HG03460 (cell line): ENCODE results near the gene FARS2.

Experiments used
- ATAC-seq: cut with Tn5 transposase; IDR thresholded peaks from one replicate; pipeline ENCODE4 v1.9.1; 2021; ENCODE audit not compliant: unreplicated experiment

FARS2 gene

GRCh38 chr6:5248302-5249098 is 12.8 kb upstream of the FARS2 start:
- no peak for ATAC-seq

DNA sequence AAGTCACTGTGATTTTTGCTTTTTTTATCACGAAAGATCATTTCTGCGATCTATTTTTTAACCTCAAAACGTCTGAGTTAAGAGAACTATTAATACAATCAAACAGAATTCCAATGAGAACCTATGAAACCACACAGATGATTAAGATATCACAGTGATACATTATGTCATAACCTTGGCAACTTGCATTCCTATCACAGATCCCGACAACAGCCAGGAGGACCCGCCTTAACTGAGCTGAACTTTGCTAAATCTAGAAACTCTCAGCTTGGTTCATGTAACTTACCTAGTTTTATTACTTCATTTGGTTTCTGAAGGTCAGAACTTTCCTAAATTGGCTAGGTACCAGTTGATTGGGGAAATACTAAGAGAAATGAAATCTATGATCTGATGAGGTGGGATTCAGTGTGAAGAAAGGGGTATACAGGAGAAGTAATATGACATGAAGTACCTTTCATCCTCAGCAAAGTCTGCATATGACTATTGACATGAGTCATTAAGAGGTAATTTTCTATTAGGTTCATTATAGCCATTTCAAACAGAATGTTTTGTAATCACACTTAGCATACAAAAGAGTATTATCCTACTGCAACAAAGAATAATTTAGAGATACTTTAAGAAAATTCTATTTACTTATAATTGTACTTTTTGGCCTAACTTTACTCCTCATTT is 11.7 kb upstream of the FARS2 start:
- no peak for ATAC-seq

GRCh38 chr6:5250451-5250850 is 10.9 kb upstream of the FARS2 start:
- no peak for ATAC-seq

- no peak for ATAC-seq
These were observed 10.4 kb upstream of the FARS2 start for GRCh38 chr6:5250911-5251310.

DNA sequence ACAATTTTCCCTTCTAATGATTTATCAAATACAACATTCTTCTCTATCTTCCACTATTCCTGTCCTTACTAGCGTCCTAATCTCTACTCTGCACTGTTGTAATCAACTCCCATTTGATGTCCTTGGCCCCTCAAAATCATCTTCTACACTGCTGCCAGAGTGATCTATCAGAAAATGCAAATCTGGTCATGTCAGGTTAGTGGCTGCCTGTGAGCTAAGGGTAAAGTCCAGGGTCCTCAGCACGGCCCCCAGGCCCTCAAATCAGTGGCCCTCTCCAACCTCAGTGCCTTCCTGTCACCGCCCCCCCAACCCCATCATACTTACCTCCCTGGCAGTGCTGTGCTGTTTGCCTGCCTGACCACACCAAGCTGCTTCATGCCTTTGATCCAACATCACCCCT is 4.4 kb upstream of the FARS2 start:
- ATAC-seq = no peak

GRCh38 chr6:5257400-5257799 is 3.9 kb upstream of the FARS2 start:
- no peak for ATAC-seq

- no peak for ATAC-seq
These were observed 1.9 kb upstream of the FARS2 start for GRCh38 chr6:5259428-5259827.

DNA sequence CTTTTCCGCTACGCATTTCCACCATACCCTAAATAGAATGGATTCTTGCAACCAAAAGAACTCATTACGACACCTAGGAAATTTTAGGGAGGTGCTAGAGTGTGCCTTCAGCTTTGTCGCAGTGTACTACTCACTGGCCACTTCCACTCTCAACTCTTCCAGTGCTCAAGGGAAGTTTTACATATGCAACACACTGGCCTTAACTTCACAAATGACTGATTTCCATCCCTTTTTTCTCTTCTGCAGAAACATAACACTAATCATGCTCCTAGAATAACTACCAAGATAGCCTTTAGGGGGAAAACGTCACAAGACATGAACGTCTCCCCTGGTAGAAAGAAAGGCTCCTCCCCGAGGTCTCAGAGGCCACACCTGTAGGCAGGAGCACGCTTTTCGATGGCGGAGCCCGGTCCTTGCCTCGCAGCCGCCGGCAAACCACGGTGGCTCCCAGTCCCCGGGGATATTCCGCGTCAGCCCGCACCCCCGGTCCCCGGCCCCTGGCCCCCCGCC is 1.1 kb upstream of the FARS2 start:
- ATAC-seq = peak; percentile 58

DNA sequence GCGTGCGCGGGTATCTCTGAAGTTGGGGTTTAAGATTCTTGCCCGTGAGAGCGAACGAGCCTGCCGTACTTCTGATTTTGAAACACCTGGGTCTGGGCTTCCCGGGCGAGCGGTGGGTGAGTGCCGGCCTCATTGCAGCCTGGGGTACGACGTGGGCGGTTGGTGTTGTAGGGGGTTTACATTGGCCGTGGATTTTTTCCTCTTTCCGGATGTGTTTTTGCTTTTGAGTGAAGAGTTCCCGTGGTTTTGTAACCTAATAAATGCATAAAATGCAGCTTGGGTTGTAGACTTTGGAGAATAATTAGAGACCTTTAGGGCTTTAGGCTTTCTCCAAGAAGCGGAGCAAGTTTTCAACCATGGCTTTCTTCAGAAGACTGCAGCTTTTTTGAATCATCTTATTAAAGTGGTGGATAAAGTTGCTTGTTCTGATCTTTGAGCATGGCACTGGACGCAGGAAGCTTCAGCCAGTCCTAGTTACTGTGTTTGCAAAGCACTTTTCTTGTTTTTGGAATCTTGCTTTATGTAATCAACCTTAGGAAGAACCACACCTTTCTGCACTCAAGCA is 314 bp downstream of the FARS2 start:
- ATAC-seq = no peak

GRCh38 chr6:5266423-5266822 is 5.1 kb downstream of the FARS2 start:
- no peak for ATAC-seq

DNA sequence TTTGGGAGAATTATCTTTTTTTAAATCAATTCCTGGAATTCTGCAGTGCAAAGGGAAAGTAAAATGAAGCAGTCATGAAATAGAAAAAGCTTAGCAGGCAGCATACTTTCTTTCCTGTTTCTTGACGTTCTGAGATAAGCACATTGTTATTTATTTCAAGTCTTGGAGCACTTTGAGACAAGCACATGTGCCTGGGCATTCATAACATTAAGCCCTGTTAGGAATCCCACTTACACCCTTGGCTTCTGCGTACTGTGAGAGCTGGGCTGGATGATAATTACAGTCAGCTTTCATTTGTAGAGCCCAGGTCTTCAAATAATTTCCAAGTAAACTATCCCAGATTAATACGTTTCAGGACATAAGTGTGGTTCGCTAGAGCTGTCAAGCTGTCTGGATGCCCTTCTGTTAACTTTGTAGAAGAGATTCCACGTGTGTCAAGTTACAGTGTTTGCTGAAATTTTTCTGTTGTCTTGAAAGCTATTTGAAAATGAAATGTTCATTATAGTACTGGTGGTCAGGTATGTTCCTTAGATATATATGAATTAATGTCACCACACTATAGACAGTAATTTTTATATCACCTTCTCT is 8.9 kb downstream of the FARS2 start:
- ATAC-seq = no peak

- no peak for ATAC-seq
These were observed 10.6 kb downstream of the FARS2 start for GRCh38 chr6:5271926-5272325.

DNA sequence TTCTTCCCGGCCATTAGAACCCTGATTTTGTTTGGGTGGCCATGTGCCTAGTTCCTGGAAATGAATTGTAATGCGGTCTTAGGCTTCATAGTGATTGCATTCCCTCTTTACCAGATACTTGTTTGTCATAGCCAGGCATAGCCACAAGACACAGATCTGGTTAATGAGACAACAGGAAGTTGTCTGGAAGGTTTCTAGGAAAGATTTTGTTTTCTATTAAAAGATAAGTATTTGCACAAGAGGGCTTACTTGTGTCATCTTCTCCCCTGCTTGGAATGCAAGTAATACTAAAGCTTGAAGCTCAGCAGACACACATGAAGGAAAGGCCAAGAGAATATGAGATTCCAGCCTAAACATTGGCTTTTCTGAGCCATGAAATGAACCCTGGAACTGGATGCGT is 12.9 kb downstream of the FARS2 start:
- no peak for ATAC-seq

- no peak for ATAC-seq
These were observed 14.2 kb downstream of the FARS2 start for GRCh38 chr6:5275497-5275896.

DNA sequence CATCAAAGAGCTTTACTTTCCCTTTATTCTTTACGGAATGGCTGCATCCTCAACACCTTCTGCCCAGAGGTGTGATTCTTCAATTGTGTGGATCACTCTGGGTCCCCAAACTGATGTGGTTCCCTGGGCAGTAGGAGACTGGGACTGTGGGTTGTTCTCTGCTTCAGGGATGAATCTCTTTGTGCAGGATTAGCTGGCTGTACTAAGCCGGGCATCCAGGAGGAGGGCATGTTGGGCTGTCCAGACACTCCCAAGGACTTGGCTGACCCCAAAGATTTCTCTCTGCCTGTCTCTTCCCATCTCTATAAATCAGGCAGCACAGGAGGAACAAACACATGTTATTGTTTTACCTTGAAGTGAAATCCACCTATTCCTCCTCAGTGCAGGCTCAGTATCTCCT is 15.3 kb downstream of the FARS2 start:
- no peak for ATAC-seq

DNA sequence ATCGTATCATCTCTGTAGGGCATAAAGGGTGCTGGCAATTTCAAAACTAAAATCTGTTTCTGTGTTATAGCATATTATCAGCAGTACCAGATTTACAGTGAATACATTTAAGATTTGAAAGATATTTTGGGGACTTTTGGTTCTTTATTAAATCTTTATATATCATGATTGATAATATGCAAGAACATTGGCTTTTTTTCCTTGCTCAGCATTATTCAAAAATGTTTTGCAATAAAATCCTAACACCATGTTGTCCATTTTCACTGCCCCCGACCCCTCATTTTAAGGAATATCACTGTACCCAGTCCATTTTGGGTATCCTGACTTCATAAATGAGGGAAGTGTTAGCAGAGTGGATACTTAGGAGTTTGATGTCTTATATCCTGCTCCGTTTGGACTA is 16.3 kb downstream of the FARS2 start:
- ATAC-seq = peak; percentile 3

GRCh38 chr6:5278047-5278446 is 16.7 kb downstream of the FARS2 start:
- ATAC-seq = peak; percentile 65

- no peak for ATAC-seq
These were observed 17.3 kb downstream of the FARS2 start for GRCh38 chr6:5278565-5279120.

DNA sequence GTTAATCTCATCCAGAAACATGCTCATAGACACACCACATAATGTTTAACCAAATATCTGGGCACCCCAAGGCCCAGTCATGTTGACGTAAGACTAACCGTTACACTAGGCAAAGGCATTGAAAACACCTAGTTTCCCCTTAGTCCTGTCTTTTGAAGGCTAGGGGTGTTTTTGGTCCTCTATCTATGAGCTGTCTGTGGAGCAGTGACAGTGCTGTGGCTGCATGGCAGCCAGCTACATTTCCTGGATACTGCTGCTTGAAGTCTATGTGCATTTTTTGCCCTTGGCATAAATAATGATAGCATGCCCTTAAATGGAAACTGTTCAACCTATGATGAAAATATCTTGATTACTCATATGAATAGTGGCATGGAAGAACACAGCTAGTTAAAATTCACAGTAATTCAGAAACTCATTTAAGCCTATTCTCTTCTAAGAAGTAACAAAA is 18.6 kb downstream of the FARS2 start:
- no peak for ATAC-seq

GRCh38 chr6:5280920-5281319 is 19.6 kb downstream of the FARS2 start:
- no peak for ATAC-seq

DNA sequence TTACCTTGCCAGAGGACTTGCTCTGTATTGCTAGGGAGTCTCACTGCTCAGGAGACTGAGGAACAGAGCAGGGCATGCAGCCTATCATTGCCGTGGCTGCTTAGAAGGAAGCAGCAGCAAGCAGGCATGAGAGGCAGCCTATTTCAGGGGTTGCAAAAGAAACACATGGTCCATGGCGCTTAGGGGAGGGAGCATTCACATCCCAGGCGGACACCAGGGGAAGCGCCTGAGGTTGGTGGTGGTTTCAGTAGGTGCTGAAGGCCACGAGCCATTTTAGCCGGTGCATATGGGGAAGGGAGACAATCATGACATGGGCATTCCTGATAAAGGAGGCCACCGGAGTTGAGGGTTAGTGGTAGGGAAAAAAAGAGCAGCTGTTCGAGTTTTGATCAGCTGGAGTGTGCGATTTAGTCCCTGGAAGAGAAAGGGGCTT is 20.9 kb downstream of the FARS2 start:
- no peak for ATAC-seq
